ENCODE results near the gene RPE65.

Gene RPE65

DNA sequence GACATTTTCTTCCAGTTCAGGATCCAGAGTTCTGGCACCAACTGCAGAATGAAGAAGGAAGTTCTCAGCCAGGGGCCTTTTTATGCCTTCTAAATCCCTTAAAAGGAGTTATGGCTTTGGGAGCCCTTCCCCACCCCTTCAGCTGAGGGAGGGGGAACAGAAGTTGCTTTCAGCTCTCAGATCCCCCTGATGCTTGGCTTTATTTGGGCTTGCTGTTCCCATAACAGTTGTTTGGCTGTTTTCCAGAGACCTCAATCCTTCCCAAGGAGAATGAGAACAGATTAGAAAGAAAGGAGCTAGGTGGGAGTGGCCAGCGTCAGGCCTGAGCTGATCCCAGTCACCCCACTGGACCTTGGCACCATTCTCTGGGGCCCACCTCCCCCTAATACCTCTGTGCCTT is at the start of gene RPE65:
Gene RPE65 (minus strand): TSS at position 54 of the 400 bp plus-strand sequence. CDS start 49 bp downstream, at position 5.
- Histone ChIP-seq H3K4me3 (replicated peaks; ENCODE audit: low read depth, low read length) (no peak within 1 kb of the TSS), H3K36me3 (ENCODE audit: control insufficient read depth, insufficient read depth, low read length) (no peaks in the 10 kb centered on the region), H3K27me3 (replicated peaks; ENCODE audit: control insufficient read depth, insufficient read depth, low read length) (no peaks in the 10 kb centered on the region; the same call in none of the 2 replicates)
- no peak for TF ChIP-seq CTCF (IDR thresholded peaks at IDR 0.05; ENCODE audit: insufficient read depth, low read length, poor library complexity, severe bottlenecking)
- no peak for DNase-seq (ENCODE audit: extremely low read depth, insufficient read length)

GRCh38 chr1:68497358-68497698 is 47.6 kb upstream of the RPE65 start:
- Histone ChIP-seq H3K36me3 (ENCODE audit: control insufficient read depth, insufficient read depth, low read length) (no peaks in the 10 kb centered on the region), H3K4me3 (replicated peaks; ENCODE audit: low read depth, low read length) (peak overlapping the region; percentile 97)
- no peak for TF ChIP-seq CTCF (IDR thresholded peaks at IDR 0.05; ENCODE audit: insufficient read depth, low read length, poor library complexity, severe bottlenecking)

DNA sequence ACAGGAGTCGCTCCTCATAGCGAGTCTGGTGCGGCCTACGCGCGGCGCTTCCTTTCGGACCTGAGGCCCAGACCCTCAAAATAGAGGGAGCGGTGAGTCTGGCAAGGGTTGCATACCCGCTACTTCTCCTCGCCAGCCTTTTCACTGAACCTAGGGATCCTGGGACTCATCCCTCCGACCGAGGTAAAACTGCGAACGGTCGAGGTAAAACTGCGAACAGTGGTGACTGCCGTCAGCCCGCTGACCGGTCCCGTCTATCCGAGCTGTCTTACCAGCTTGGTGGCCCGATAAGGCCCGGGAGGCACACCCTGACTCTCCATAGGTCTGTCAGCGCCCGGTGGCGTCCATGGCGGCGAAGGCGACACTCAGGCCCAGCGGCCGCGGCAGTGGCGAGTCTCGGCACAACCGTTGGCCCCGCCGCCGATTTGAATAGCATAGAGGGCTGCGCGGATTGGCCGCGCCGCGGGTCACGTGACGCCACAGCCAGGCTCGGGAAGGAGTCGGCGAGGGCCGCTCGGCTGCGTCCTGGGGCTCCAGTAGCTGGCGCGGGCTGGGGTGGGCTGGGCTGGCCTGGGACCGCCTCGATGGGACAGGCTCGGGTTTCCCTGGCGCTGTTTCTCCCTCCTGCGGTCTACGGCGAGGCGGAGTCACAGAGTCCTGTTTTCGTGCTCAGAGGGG is 47.1 kb upstream of the RPE65 start, which contains the start of gene DEPDC1:
Gene DEPDC1 (minus strand): TSS at position 403 of the 678 bp plus-strand sequence. CDS start 83 bp downstream, at position 320.
- peak; percentile 93 for DNase-seq (ENCODE audit: extremely low read depth, insufficient read length)
- H3K36me3 ChIP-seq (ENCODE audit: control insufficient read depth, insufficient read depth, low read length), result no peaks in the 10 kb centered on the region
- peak; percentile 0 for TF ChIP-seq CTCF (IDR thresholded peaks at IDR 0.05; ENCODE audit: insufficient read depth, low read length, poor library complexity, severe bottlenecking)
- no peaks in the 10 kb centered on the region for H3K27me3 ChIP-seq (replicated peaks; ENCODE audit: control insufficient read depth, insufficient read depth, low read length)
- peak within 1 kb of the TSS; percentile 97 for H3K4me3 ChIP-seq (replicated peaks; ENCODE audit: low read depth, low read length)

More at GRCh38 chr1:68497358-68497698, 47.6 kb upstream of the RPE65 start:
- no peak for DNase-seq (ENCODE audit: extremely low read depth, insufficient read length)
- no peaks in the 10 kb centered on the region for H3K27me3 ChIP-seq (replicated peaks; ENCODE audit: control insufficient read depth, insufficient read depth, low read length)

- DNase-seq (ENCODE audit: extremely low read depth, insufficient read length), result peak; percentile 32
- Histone ChIP-seq H3K36me3 (ENCODE audit: control insufficient read depth, insufficient read depth, low read length) (no peaks in the 10 kb centered on the region), H3K27me3 (replicated peaks; ENCODE audit: control insufficient read depth, insufficient read depth, low read length) (no peaks in the 10 kb centered on the region), H3K4me3 (replicated peaks; ENCODE audit: low read depth, low read length) (peak overlapping the region; percentile 97)
- peak; percentile 12 for TF ChIP-seq CTCF (IDR thresholded peaks at IDR 0.05; ENCODE audit: insufficient read depth, low read length, poor library complexity, severe bottlenecking)
Observed at GRCh38 chr1:68495968-68496679, 46.4 kb upstream of the RPE65 start.

GRCh38 chr1:68495532-68495931 is 45.8 kb upstream of the RPE65 start:
- no peak for DNase-seq (ENCODE audit: extremely low read depth, insufficient read length)
- TF ChIP-seq CTCF (IDR thresholded peaks at IDR 0.05; ENCODE audit: insufficient read depth, low read length, poor library complexity, severe bottlenecking), result no peak
- H3K36me3 ChIP-seq (ENCODE audit: control insufficient read depth, insufficient read depth, low read length), result no peaks in the 10 kb centered on the region
- H3K4me3 ChIP-seq (replicated peaks; ENCODE audit: low read depth, low read length), result peak overlapping the region; percentile 97
- no peaks in the 10 kb centered on the region for H3K27me3 ChIP-seq (replicated peaks; ENCODE audit: control insufficient read depth, insufficient read depth, low read length)

Measured in GM06990 (cell line).